ENCODE results near the gene OLFML2B.
"Not testable (repeated sequence)": the region's sequence is repeated elsewhere in the genome, so short reads cannot be mapped to it uniquely, and the experiment has no call there.

The OLFML2B gene

DNA sequence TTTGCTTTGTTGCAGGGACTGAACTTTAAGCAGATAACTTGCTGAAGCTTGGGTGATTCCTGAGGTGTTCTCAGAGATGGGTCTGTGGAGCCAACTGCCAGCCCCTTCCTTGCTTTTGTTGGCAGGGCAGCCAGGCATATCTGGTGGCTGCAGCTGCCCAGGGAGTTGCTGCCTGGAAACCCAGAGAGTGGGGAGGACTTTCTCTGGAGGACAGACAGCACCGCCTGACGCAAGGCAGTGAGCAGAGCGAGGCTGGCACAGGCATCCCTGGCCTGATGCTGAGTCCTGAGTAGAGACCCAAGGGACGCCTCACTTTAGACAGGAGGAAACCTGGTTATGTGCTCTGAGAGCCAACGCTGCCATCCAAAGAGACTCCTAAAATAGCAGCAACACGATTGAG, 9.8 kb upstream of the OLFML2B start:
- no peak for DNase-seq

DNA sequence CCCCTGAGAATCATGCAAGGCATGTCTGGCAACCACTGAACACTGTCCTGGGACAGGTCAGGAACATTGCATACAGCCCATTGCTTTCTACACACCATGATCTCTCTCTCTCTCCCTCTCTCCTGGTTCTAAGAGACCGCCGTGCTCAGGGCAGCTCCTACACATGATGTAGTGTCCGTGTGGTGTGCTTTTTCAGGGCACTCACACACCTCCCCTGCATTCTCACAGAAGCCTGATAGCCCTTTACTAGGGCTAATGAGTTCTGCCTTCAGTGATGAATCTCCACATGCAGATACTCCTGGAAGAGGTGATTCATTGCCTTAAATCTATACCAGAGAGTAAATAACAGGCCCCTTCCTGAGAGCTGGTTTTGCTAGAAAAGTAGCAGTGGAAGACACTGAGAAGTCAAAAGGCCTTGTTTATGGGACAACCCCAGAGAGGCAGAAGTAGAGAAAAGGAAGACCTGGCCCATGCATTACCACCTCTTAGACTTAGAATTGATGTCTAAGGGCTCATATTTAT, 7.2 kb upstream of the OLFML2B start:
- DNase-seq: no peak

DNA sequence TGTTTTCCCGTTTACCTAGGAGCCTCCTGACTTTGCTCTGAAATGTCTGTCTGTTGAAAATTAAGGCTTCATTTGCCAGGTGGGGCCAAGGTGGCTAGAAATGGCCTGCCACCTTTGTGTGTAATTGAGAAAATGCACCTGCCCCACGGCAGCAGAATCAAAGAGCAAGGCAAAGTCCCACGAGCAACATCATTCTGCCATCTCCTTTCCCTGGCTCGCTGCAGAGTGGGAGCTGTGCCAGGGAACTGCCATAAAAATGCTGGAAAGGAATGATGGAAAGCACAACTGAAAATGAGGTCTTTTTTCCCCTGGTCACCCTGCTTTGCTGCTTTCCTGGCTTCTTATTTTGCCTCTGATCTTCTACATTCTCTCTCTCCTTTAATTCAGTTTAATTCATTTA, 5.5 kb upstream of the OLFML2B start:
- no peak for DNase-seq

DNA sequence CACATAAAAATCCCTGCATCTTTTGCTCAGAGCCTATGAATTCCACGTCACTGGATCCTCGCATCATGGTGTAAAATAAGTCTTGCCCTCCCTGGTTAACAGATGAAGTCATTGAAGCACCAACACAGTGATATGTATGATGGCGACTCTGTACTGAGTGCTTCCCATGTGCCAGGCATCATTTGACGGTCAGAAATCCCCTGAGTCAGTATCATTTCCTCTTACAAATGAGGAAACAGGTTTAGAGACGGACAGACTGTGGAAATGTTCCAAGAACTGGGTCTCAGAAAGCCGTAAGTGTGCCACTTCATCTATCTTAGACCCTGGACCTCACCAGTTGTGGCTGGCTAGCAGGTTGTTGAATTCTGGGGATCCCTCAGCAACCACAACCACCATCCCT, 5.1 kb upstream of the OLFML2B start:
- DNase-seq: no peak

DNA sequence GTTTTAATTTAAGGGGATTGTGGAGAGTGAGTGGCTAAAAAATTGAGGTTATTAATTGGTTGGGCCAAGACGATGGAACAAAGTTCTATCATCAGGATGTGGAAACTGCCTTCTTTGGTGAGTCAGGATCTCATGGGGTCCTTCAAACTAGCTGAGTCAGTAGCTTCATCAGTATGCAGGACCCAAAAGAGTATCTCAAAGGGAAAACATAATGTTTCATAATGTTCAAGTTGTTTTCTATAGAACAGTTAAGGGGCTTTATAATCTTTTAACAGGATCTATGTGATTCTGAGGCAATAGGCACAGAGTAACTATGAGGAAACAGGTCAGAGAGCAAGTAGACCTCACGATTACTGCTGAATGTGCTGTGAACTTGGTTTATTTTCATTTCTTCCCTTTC, 3.2 kb upstream of the OLFML2B start:
- DNase-seq: no peak

DNA sequence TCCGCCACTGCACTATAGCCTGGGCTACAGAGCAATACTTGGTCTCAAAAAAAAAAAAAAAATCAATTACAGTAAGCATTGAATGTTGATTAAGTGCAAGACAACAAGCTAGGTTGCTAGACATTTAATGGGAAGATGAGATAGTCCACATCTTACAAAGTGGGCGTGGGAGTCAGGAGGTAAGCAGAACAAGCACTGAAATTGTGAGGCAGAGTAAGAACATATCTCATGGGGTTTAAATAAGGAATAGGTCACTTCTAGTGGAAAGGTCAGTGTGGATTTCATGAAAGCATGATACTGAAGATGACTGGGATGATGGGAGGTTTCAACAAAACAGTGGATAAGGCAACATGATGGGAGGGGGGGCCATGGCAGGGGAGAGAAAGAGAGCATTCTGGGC, 1.9 kb upstream of the OLFML2B start:
- DNase-seq: no peak

DNA sequence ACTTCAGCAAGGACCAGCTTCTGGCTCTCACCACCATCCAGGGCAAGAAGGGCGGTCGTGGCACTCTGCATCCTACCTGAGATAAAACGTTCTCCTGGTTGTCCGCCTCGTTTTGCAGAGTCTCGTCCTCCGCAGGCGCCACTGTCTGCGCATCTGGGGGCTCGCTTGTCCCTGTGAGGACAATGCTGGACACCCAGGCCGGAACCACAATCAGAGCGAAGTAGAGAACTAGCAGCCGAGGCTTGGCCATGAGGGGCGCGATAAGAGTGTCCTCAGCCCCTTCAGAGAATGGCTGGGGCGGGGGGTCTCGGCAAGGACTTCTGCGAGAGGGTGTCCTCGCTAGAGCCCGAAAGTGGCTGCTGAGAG, 505 bp downstream of the OLFML2B start:
- no peak for DNase-seq

DNA sequence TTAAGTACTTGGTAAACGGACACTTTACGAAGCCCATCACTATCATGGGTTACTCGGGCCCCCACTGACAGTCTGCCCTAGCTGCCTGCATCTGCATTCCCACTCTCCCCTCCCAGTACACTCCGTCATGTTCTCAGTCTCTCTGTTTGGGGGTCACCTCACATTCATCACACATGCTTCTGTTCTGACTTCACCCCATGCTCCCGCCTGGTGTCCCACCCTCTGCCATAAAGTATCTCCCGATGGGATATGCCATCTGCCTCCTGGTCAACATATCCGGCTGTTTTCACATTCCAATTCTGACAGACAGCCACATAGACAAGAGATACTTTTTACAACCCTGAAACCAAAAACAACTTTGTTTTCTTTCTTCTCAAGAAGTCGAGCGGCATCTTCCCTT, 1.0 kb downstream of the OLFML2B start:
- DNase-seq: no peak

DNA sequence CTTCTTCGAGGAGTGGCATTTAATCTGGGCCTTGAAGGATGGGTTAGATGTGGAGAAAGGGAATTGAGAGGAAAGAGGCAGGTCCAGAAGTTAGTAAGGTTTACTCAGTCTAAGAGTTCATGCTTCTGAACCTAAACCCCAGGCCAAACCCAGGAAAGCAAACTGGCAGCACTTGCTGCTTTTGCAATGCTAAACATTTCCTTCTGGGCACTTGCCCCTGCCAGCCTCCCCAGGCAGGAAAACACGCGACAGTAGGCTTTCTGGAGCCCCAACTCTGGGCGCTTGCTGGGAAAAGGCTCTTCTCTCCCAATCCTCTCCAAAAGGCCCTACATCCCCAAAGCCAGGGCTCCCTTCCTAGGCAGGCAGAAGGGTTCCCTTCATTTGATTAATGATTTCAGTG, 2.5 kb downstream of the OLFML2B start:
- DNase-seq: no peak

DNA sequence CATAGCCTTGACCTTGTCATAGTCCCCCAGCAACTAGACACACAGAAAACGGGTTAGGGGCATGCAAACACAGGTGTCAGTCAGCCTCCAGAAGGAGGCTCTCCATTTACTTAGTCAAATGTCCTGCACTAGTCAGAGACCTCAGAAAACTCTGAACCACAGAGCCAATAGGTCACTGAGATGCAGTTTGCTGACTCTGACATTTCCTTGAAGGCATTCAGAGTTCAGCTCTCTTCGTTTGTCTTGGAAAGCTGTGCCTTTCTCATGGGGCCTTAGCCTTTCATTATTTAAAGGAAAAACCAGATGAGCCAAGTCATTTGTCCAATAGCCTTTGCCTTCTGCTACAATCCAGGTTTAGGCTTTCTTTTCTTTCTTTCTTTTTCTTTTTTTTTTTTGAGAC, 3.5 kb downstream of the OLFML2B start:
- no peak for DNase-seq

DNA sequence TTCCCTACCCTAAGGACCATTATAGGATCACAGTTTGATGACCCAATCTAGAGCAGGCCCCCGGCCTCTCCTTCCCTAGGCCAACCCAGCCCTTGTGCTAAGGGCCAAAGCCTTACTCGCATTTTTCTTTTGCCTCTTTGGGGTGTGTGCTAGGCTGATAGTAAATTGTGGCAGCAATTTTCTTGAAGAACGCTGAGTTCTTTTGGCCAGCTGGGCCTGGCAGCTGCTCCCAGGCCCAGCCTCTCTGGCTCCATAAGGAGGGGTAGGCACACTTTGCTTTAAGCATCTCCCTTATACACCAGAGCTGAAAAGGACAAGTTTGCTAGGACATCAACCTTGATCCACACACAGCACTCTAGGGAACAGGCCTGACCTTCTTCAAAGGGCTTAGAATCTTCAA, 4.2 kb downstream of the OLFML2B start:
- no peak for DNase-seq

DNA sequence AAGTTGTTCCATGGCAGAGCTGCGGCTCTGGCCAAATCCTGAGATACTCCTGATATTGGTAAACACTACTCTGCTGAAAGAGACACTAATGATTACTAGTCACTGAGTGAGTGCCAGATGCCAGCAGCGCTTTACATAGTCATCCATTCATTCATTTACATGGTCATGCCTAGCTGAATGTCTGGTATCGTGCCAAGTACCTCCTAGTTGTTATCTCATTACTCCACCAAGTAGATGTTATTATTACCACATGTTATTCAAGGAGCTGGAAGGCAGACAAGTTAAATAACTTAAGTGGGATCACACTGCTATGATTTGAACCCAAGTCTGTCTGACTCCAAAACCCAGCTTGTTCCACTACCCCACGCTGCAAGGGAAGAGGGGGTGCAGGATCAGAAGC, 4.7 kb downstream of the OLFML2B start:
- no peak for DNase-seq

DNA sequence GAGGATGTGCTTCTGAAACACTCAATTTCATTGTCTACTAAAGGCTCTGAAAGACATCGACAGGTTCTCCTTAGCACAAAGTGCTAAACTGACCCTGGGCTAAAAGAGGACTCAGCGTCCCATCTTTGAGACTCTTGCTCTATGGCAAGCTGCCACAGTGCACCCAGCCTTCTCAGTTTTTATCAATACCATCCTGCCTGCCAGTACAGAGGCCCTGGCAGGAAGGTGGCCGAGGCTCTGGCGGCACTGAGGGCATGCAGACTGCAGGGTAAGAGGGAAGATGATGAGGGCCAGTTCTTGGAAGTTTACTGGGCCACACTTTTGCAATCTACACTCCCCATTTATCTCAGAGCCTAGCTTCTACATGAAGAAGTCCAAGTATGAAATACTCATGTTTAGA, 5.3 kb downstream of the OLFML2B start:
- no peak for DNase-seq

DNA sequence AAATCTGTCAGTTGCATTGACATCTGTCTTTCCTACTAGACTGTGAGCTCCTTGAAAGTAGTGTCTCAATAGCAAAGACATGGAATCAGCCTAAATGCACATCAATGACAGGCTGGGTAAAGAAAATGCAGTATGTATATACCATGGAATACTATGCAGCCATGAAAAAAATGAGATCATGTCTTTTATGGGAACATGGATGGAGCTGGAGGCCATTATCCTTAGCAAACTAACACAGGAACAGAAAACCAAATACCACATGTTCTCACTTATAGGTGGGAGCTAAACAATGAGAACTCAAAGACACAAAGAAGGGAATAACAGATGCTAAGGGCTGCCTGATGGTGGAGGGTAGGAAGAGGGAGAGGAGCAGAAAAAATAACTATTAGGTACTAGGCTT, 5.9 kb downstream of the OLFML2B start:
- DNase-seq: not testable (repeated sequence)

DNA sequence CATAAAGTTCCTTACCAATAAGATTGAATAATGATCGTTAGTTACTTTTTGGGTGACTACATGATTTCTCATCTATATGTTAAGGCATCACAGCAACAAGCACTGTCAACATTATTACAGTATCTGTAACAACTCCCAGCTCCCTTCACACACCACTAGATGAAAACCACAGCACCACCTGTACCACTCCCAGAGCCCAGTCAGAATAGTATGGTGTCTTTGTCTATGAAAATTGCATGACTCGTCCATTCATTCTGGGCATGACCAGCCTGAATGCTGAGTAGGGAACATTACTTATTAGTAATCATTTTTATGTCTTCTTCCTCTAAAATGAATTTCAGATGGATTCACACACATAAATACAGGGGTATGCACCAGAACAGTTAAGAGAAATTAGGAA, 7.0 kb downstream of the OLFML2B start:
- DNase-seq: no peak

DNA sequence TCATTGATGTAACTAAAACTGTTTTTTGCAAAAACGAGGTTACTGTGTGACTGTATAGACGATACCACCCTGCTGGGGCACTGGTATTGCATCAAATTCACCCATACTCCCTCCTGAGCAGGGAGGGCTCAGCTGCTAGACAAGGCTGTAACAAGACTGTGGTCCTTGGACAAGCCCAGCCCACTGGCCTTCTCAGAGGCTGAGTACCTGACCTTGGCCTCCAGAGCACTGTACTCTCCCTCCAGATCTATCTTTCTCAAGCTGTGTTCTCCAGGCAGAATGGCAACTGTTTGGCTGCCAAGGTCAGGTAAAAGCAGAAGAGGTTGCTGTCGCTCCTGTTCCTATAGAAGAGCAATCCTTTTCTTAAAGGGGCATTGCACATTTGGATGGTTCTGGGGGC, 8.5 kb downstream of the OLFML2B start:
- DNase-seq: no peak

DNA sequence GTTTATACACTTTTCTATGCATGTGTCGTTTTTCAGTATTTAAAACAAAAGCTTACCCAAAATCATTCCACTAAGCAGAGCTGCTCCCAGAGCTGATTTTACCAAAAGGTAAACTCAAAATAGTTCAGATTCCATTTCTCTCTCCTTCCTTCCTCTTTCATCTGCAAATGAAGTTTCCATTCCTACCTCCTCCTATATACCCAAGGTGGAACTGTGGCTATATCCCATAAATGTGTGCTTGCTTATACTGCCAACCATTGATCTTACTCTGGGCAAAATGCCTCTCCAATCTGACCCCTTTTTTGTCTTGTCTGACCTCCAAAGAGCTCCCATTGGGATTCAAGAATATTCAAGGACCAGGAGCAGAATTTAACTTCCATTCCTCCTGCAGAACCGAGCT, 9.5 kb downstream of the OLFML2B start:
- no peak for DNase-seq

DNA sequence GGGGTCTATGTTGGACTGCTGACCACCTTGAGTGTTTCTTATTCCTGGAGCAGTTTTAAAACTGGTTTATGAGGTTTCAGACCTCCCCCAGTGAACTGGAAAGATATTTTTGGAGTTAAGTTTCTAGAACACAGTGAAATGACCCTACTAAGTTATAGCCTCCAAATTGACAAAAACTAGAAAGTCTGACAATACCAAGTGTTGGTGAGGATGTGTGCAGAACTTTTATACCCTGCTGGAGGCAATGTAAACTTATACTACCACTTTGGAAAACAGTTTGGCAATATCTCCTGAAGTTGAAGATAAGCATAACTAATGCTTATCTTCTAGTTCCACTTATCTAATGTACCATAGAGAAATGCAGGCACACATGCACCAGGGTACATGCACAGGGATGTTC, 10.4 kb downstream of the OLFML2B start:
- DNase-seq: no peak

DNA sequence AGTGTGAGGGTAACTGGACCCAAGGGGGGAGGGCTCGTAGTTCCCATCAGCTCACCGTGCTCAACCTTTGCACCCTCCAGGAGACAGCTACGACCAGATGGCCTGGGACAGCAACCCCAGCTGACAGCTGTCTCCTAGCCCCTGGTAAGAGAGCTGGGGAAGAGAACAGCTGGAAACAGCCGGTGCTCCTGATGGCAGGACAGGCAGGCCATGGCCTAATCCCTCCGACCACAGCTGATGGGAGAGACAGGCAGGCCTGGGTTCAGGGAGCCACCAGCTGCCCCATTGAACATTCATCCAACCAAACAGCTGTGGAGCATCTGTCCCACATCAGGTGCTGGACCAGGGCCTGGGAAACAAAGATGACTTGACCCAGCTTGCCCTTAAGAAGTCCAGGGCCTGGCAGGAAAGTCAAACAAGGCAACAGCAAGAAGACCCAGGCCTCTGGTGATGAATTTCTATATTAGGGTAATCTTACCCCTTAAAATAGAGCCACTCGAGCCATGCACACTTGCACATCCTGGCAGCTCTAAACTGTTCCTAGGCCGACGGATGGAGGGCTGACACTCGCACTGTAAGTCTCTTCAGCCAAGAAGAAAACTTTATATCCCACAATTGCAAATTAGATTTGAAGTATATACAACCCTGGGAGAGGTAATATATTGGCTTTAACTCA, 12.2 kb downstream of the OLFML2B start:
- DNase-seq: no peak

DNA sequence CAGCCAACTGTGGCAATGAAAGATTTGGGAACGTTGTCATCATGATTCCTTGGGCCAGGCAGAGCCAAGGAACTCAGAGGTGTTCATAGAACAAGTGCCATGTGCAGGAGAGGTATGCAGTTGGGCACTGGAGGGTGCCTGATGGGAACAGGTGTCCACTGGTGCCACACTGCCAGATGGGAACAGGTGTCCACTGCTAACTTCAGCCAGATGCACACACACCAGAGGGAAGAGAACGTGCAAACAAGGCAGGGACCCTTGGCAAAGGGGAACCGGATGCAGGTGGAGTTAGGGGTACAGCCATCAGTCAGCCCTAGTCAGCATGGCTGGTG, 13.5 kb downstream of the OLFML2B start:
- DNase-seq: no peak

DNA sequence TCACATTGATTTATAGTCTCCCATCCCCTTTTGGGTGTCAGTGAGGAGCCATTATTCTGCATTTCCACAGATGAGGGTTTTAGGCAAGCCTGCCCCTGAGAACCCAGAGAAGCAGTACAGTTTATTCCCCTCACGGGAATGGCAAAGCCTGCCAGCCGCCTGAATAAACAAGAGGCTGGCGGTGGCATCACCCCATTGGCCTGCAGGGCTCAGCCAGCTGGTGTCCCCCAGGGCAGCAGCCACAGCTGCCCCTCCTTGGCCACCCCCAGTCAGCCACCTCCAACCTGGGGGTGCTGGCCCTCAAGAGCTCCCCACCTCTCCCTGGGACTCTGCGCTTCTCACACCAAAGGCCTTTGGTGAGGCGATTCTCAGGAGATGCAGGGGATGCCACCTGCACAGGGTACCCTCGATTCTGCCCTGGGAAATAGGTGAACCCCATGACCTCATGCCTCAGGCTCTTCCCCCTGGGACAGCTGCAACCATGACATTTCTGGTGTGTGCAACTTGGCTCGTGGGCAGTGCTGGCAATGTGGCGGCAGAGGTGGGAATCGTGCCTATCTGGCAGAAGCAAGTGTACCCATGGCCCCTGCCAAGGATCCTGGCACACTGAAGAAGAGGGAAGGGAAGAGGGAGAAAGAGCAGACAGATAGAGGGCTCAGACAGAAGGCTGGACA, 14.0 kb downstream of the OLFML2B start:
- DNase-seq: no peak

DNA sequence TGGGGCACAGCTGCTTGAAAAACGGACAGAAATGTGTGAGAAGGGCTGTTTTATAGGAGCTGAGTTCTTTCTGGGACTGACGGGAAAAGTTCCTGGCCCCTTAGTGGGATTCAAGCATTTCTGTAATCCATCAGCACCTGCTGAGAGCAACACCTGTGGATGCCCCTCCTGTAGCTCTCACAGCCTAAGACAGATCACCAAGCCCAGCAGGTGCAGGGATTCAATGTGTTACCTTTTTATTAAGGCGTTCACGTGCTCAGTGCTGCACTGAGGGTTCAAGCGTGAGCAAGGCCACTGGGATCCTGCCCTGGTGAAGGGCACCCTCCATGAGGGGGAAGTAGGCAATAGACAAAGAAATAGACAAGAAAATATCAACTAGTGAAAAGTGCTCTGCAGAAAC, 14.9 kb downstream of the OLFML2B start:
- no peak for DNase-seq

DNA sequence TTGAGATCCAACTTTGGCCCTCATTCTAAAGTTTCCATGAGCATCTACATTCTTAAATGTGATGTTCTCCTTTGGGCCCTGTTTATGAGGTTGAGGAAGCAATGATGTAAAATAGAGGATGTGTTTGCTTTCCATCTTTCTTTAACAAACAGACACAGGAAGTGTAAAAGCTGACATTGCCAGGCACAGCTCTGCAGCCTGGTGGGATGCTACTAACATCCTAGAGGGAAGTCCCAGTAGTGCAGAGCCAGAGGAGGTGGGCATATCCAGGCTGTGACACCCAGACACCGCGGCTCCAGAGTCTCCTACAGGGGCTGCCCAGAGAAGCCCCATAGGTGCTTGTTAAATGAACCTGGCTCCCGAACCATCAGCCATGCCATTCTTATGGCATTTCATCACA, 16.2 kb downstream of the OLFML2B start:
- no peak for DNase-seq

DNA sequence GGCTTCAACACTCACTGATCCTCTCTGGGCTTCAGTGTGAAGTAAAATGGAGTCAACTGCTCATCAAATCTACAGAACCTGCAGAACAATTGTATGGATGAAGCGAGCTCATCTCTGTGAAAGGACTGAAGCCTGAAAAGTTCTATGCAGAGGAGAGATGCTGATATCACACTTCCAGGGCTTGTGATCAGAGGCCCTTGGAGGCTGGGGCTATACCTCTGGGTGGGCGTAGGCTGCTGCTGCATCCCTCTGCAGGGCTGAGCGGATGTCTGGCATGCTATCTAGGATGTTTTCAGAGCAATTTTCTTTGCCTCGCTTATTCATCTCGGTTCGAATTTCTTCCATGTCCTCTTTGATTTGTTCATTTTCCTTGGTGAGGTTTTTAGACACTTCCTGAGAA, 17.6 kb downstream of the OLFML2B start:
- DNase-seq: no peak

DNA sequence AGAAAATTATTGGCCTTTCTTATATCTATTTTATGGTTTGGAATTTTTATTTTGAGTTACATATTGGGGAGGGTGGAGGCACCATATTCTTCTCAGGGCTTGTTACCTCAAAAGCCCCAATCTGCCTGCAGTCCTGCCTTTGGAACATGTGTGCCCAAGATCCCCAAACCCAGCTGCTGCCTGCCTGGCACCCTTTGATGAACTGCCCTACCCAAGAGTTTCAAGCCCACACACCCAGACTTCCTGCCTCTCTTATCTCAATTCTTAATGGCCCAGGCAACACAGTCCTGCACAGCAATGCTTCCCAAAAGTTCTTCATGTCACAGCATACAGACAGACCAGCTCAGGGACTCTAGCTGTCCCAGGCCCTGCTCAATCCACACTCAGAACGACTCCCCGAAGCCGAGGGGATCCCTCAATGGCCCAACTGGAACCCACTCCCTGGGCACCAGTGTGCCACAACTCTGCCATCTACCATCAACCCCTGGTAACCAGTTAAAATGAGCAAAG, 19.2 kb downstream of the OLFML2B start:
- DNase-seq: no peak
